Body of pancreas (tissue), 4 donors: Measurements from ENCODE around the gene SEMA3D. TPM values are rescaled to one million over a fixed set of nuclear protein-coding genes. Genes with fewer than 3 reads are reported as not detected.

ENCODE experiments used
- ATAC-seq: fragments of 150-250 bp; one replicate; pipeline ENCODE4 v1.9.1; 2016
- DNase-seq, 4 donors: peaks; one replicate each; pipeline ENCODE4 v3.0.0-alpha.2; 2019
- H3K27ac ChIP-seq, 4 donors: fragments of 200-600 bp; sonication (generic); 1 replicate in 3 of 4; 2 replicates in 1 of 4; pipeline versions ENCODE4 v1.5.1 to v1.6.1; 2016 to 2019; ENCODE audit warnings: mild to moderate bottlenecking in 1 of 4, mixed read lengths in 1 of 4, moderate library complexity in 1 of 4
- H3K27me3 ChIP-seq, 2 donors: fragments of 200-600 bp; sonication (generic); one replicate each; pipeline ENCODE4 v1.6.0; 2016; ENCODE audit warnings: mild to moderate bottlenecking in 1 of 2
- H3K36me3 ChIP-seq, 2 donors: fragments of 200-600 bp; sonication (generic); replicated peaks in 1 of 2; 2 replicates each; pipeline ENCODE4 v1.5.1; 2016; ENCODE audit warnings: low read depth in 2 of 2; ENCODE audit not compliant: insufficient read depth in 1 of 2
- H3K4me1 ChIP-seq: fragments of 200-600 bp; sonication (generic); one replicate; pipeline ENCODE4 v1.6.0; 2016
- H3K4me3 ChIP-seq, 2 donors: fragments of 200-600 bp; sonication (generic); 1 replicate in 1 of 2; 2 replicates in 1 of 2; pipeline ENCODE4 v1.5.1; 2016 to 2019
- H3K9me3 ChIP-seq, 3 donors: fragments of 200-600 bp; sonication (generic); 1 replicate in 2 of 3; 2 replicates in 1 of 3; pipeline ENCODE4 v1.5.1; 2016
- CTCF ChIP-seq, 7 experiments: fragments of 450-650 bp in 4 of 7; fragments of 200-600 bp in 3 of 7; sonication (generic) in 3 of 7; IDR thresholded peaks; one replicate each; pipeline ENCODE4 v1.5.1; 2016 to 2019; ENCODE audit warnings: antibody characterized with exemption in 7 of 7
- POLR2A ChIP-seq, 3 donors: fragments of 450-650 bp; IDR thresholded peaks; one replicate each; pipeline ENCODE4 v1.6.1; 2016; ENCODE audit warnings: antibody characterized with exemption in 3 of 3, mild to moderate bottlenecking in 2 of 3
- WGBS, 2 donors: methylation state at CpG; one replicate each; pipeline ENCODE4 v1.1.5; 2017; 5-methylcytosine and 5-hydroxymethylcytosine counted together
- intact Hi-C: fragments of 100-400 bp; cut with DNase I; formaldehyde crosslinking; loops from one replicate; pipeline ENCODE4 v1.15.1; 2023
- total RNA-seq, 2 donors: library from RNA; depleted of rRNA; stranded (reverse); fragments of >200 nt; gene quantifications; one replicate each; pipeline ENCODE4 v1.1.0, GENCODE V29; 2016

SEMA3D gene
- total RNA-seq, 2 donors from 2014 or later: 0.66 to 1.3 TPM

- no peak for TF ChIP-seq CTCF (IDR thresholded peaks at IDR 0.05)
- no peak for TF ChIP-seq POLR2A (IDR thresholded peaks at IDR 0.05)
- no peak overlapping the region for H3K4me3 ChIP-seq
- H3K27ac ChIP-seq: no peak overlapping the region
- no peaks in the 10 kb centered on the region for H3K4me1 ChIP-seq
- H3K9me3 ChIP-seq: peaks cover 0 to 13% (median 0%) of the 10 kb centered on the region in 3 donors
- no peaks in the 10 kb centered on the region for H3K36me3 ChIP-seq
- H3K27me3 ChIP-seq: no peaks in the 10 kb centered on the region
- intact Hi-C loops: no loop called here
- DNase-seq: no peak
- ATAC-seq: no peak
- 40 to 42% methylated on average over 1 to 2 of the region's 2 CpGs for WGBS, 2 donors
Measured at GRCh38 chr7:85178531-85179298, 8.1 kb downstream of the SEMA3D start.

- ATAC-seq: no peak
- TF ChIP-seq POLR2A (IDR thresholded peaks at IDR 0.05) (no peak), CTCF (IDR thresholded peaks at IDR 0.05) (no peak)
Measured at GRCh38 chr7:85177316-85177715, 9.5 kb downstream of the SEMA3D start.

GRCh38 chr7:85176197-85176596 lies 10.7 kb downstream of the SEMA3D start:
- Histone ChIP-seq H3K27me3 (no peaks in the 10 kb centered on the region), H3K4me3 (no peak overlapping the region), H3K9me3 (peaks cover 0 to 13% (median 0%) of the 10 kb centered on the region in 3 donors), H3K4me1 (no peaks in the 10 kb centered on the region), H3K36me3 (no peaks in the 10 kb centered on the region), H3K27ac (no peak overlapping the region)
- intact Hi-C loops: no loop called here
- no peak for ATAC-seq
- DNase-seq: no peak
- no peak for TF ChIP-seq CTCF (IDR thresholded peaks at IDR 0.05)
- no peak for TF ChIP-seq POLR2A (IDR thresholded peaks at IDR 0.05)
- WGBS, 2 donors: 67 to 85% methylated on average over 1 of the region's 1 CpG

More at GRCh38 chr7:85177316-85177715, 9.5 kb downstream of the SEMA3D start:
- no peak for DNase-seq
- H3K27me3 ChIP-seq: no peaks in the 10 kb centered on the region
- no peaks in the 10 kb centered on the region for H3K36me3 ChIP-seq
- peaks cover 0 to 13% (median 0%) of the 10 kb centered on the region in 3 donors for H3K9me3 ChIP-seq
- H3K4me1 ChIP-seq: no peaks in the 10 kb centered on the region
- H3K27ac ChIP-seq: no peak overlapping the region
- intact Hi-C loops: no loop called here
- no peak overlapping the region for H3K4me3 ChIP-seq

- ATAC-seq: no peak
- intact Hi-C loops: no loop called here
- Histone ChIP-seq H3K27me3 (no peaks in the 10 kb centered on the region), H3K36me3 (no peaks in the 10 kb centered on the region), H3K27ac (no peak overlapping the region), H3K4me3 (no peak overlapping the region), H3K9me3 (peaks cover 0 to 13% (median 0%) of the 10 kb centered on the region in 3 donors), H3K4me1 (no peaks in the 10 kb centered on the region)
- DNase-seq: no peak
- 47 to 56% methylated on average over 3 of the region's 3 CpGs for WGBS, 2 donors
- no peak for TF ChIP-seq CTCF (IDR thresholded peaks at IDR 0.05)
- TF ChIP-seq POLR2A (IDR thresholded peaks at IDR 0.05): no peak
Measured at GRCh38 chr7:85175217-85175616, 11.6 kb downstream of the SEMA3D start.

- DNase-seq: no peak
- peak; percentile 30 for ATAC-seq
- TF ChIP-seq CTCF (IDR thresholded peaks at IDR 0.05) (no peak), POLR2A (IDR thresholded peaks at IDR 0.05) (no peak)
- Histone ChIP-seq H3K9me3 (no peaks in the 10 kb centered on the region), H3K36me3 (no peaks in the 10 kb centered on the region), H3K27me3 (no peaks in the 10 kb centered on the region), H3K4me1 (no peaks in the 10 kb centered on the region), H3K27ac (no peak overlapping the region), H3K4me3 (no peak overlapping the region)
- intact Hi-C loops: no loop called here
- 24 to 33% methylated on average over 3 of the region's 3 CpGs for WGBS, 2 donors
Measured at GRCh38 chr7:85172530-85172941, 14.3 kb downstream of the SEMA3D start.
